ENCODE measurements around the gene INPP5J.

- TF ChIP-seq YY1 (IDR thresholded peaks at IDR 0.05; ENCODE audit: insufficient read depth, insufficient read length) (no peak), SUZ12 (IDR thresholded peaks at IDR 0.05; ENCODE audit: extremely low read depth, insufficient read depth, insufficient read length) (no peak), ZNF274 (IDR thresholded peaks at IDR 0.05; ENCODE audit: low read depth, low read length) (no peak)
Measured at GRCh38 chr22:31077681-31078080, 45.1 kb upstream of the INPP5J start.

Measured in NT2/D1 (cell line).